ENCODE data around the gene GJC2. TPM values are rescaled to one million over a fixed set of nuclear protein-coding genes. Genes with fewer than 3 reads are reported as not detected.
A peak's percentile ranks its signal among the peaks of the same experiment; 100 is the strongest.
"Not testable (repeated sequence)": the region's sequence is repeated elsewhere in the genome, so short reads cannot be mapped to it uniquely, and the experiment has no call there.

GJC2 gene
- total RNA-seq, 4 donors from 2014 or later, result 0.20 to 7.1 (median 1.4) TPM

- in situ Hi-C loops (cut with MboI; ENCODE audit: low pct_ligation_motif_present in 1 of 4, low pct_unique_long_range_greater_than_20kb in 1 of 4, low sequenced_read_pairs in 3 of 4), result loop anchor here in 1 of 4 donors (10.0 kb wide), 1 partner anchor 48 kb away; no protein-coding TSS in a partner anchor
- no peaks in the 10 kb centered on the region for H3K36me3 ChIP-seq
Measured at GRCh38 chr1:228172591-228173527, 23.1 kb downstream of the GJC2 start.

GRCh38 chr1:228173528-228174481 lies 24.1 kb downstream of the GJC2 start:
- H3K27ac ChIP-seq, result peak overlapping the region in 1 of 4 donors; percentile 59
- H3K36me3 ChIP-seq; H3K27me3 ChIP-seq; DNase-seq; intact Hi-C loops (cut with DNase I; ENCODE audit: low total_unique reads); H3K4me1 ChIP-seq; H3K9me3 ChIP-seq; H3K4me3 ChIP-seq: not testable (repeated sequence)
- WGBS, 2 donors (ENCODE audit: low coverage in 1 of 2), result 91 to 93% methylated on average over 6 to 23 of the region's 69 CpGs
- in situ Hi-C loops (cut with MboI; ENCODE audit: low pct_ligation_motif_present in 1 of 4, low pct_unique_long_range_greater_than_20kb in 1 of 4, low sequenced_read_pairs in 3 of 4), result loop anchor here in 1 of 4 donors (10.0 kb wide), 1 partner anchor 49 kb away; no protein-coding TSS in a partner anchor

More at GRCh38 chr1:228172591-228173527, 23.1 kb downstream of the GJC2 start:
- Histone ChIP-seq H3K27ac (no peak overlapping the region), H3K9me3 (no peaks in the 10 kb centered on the region), H3K4me1 (peaks cover 0 to 4% (median under 1%) of the 10 kb centered on the region in 4 donors), H3K27me3 (no peaks in the 10 kb centered on the region), H3K4me3 (no peak overlapping the region)
- 40 to 94% methylated on average over 1 to 21 of the region's 21 CpGs for WGBS, 2 donors (ENCODE audit: low coverage in 1 of 2)
- TF ChIP-seq POLR2A (IDR thresholded peaks at IDR 0.05) (no peak), POLR2AphosphoS5 (IDR thresholded peaks at IDR 0.05) (no peak), EP300 (IDR thresholded peaks at IDR 0.05; ENCODE audit: low read depth) (no peak), CTCF (IDR thresholded peaks at IDR 0.05) (no peak)
- intact Hi-C loops (cut with DNase I; ENCODE audit: low total_unique reads), result no loop called here
- no peak for DNase-seq

- Histone ChIP-seq H3K9me3 (no peaks in the 10 kb centered on the region), H3K36me3 (no peaks in the 10 kb centered on the region), H3K27me3 (no peaks in the 10 kb centered on the region), H3K4me1 (peaks cover 0 to 13% (median 2%) of the 10 kb centered on the region in 4 donors), H3K4me3 (peak overlapping the region in 2 of 4 donors; percentile 10 to 26), H3K27ac (peak overlapping the region in 1 of 4 donors; percentile 35)
- DNase-seq, result no peak
- in situ Hi-C loops (cut with MboI; ENCODE audit: low pct_ligation_motif_present in 1 of 4, low pct_unique_long_range_greater_than_20kb in 1 of 4, low sequenced_read_pairs in 3 of 4), result loop anchor here in 1 of 4 donors (10.0 kb wide), 1 partner anchor 50 kb away; no protein-coding TSS in a partner anchor
- 98% methylated on average over 25 of the region's 52 CpGs; no CpG with 5 or more reads in 1 of the 2 donors for WGBS, 2 donors (ENCODE audit: low coverage in 1 of 2)
- TF ChIP-seq POLR2AphosphoS5 (IDR thresholded peaks at IDR 0.05) (peak in 1 of 3 donors; percentile 67), EP300 (IDR thresholded peaks at IDR 0.05; ENCODE audit: low read depth) (no peak)
- intact Hi-C loops (cut with DNase I; ENCODE audit: low total_unique reads), result no loop called here
Measured at GRCh38 chr1:228174482-228175315, 25.0 kb downstream of the GJC2 start.

GRCh38 chr1:228175316-228176023 lies 25.7 kb downstream of the GJC2 start:
- in situ Hi-C loops (cut with MboI; ENCODE audit: low pct_ligation_motif_present in 1 of 4, low pct_unique_long_range_greater_than_20kb in 1 of 4, low sequenced_read_pairs in 3 of 4), result loop anchor here in 1 of 4 donors (10.0 kb wide), 1 partner anchor 51 kb away; no protein-coding TSS in a partner anchor
- intact Hi-C loops (cut with DNase I; ENCODE audit: low total_unique reads), result no loop called here
- DNase-seq, result no peak
- TF ChIP-seq CTCF (IDR thresholded peaks at IDR 0.05), result no peak
- no peak for TF ChIP-seq EP300 (IDR thresholded peaks at IDR 0.05; ENCODE audit: low read depth)
- no peak for TF ChIP-seq POLR2A (IDR thresholded peaks at IDR 0.05)
- TF ChIP-seq POLR2AphosphoS5 (IDR thresholded peaks at IDR 0.05), result no peak
- H3K36me3 ChIP-seq, result no peaks in the 10 kb centered on the region
- H3K9me3 ChIP-seq, result no peaks in the 10 kb centered on the region
- H3K27ac ChIP-seq, result peak overlapping the region in 2 of 4 donors; percentile 35 to 43
- H3K4me1 ChIP-seq, result peaks cover 0 to 13% (median 2%) of the 10 kb centered on the region in 4 donors
- no peaks in the 10 kb centered on the region for H3K27me3 ChIP-seq
- peak overlapping the region in 1 of 4 donors; percentile 26 for H3K4me3 ChIP-seq
- 90% methylated on average over 16 of the region's 18 CpGs; no CpG with 5 or more reads in 1 of the 2 donors for WGBS, 2 donors (ENCODE audit: low coverage in 1 of 2)
